Suprapubic skin (tissue), 4 donors: ENCODE data around the gene SNAPC2. TPM values are rescaled to one million over a fixed set of nuclear protein-coding genes. Genes with fewer than 3 reads are reported as not detected.

Experiments
- DNase-seq, 2 donors: peaks; one replicate each; pipeline ENCODE4 v3.0.0-alpha.2; 2019; ENCODE audit warnings: low spot score in 2 of 2
- H3K27ac ChIP-seq: fragments of 200-600 bp; sonication (generic); one replicate; pipeline ENCODE4 v1.5.1; 2019
- H3K27me3 ChIP-seq: fragments of 200-600 bp; sonication (generic); one replicate; pipeline ENCODE4 v1.5.1; 2019
- H3K36me3 ChIP-seq: fragments of 200-600 bp; sonication (generic); one replicate; pipeline ENCODE4 v1.5.1; 2019
- H3K4me1 ChIP-seq: fragments of 200-600 bp; sonication (generic); one replicate; pipeline ENCODE4 v1.5.1; 2019
- H3K4me3 ChIP-seq: fragments of 200-600 bp; sonication (generic); one replicate; pipeline ENCODE4 v1.5.1; 2019; ENCODE audit warnings: mild to moderate bottlenecking
- H3K9me3 ChIP-seq: fragments of 200-600 bp; sonication (generic); one replicate; pipeline ENCODE4 v1.5.1; 2019
- CTCF ChIP-seq, 2 donors: fragments of 200-600 bp in 1 of 2; fragments of 450-650 bp in 1 of 2; sonication (generic) in 1 of 2; IDR thresholded peaks; one replicate each; pipeline ENCODE4 v1.5.1; 2016 to 2019; ENCODE audit warnings: antibody characterized with exemption in 2 of 2, mild to moderate bottlenecking in 1 of 2, moderate library complexity in 1 of 2
- EP300 ChIP-seq: sonication (generic); formaldehyde crosslinking; IDR thresholded peaks from one replicate; pipeline ENCODE4 v1.6.1; 2017; ENCODE audit warnings: antibody characterized with exemption
- POLR2A ChIP-seq, 2 donors: fragments of 450-650 bp; IDR thresholded peaks; one replicate each; pipeline ENCODE4 v1.6.1; 2017; ENCODE audit warnings: antibody characterized with exemption in 2 of 2, mild to moderate bottlenecking in 2 of 2, moderate library complexity in 2 of 2
- POLR2AphosphoS5 ChIP-seq, 3 donors: sonication (generic); formaldehyde crosslinking; IDR thresholded peaks; one replicate each; pipeline ENCODE4 v1.6.1; 2017; ENCODE audit warnings: antibody characterized with exemption in 3 of 3
- WGBS: methylation state at CpG from one replicate; pipeline ENCODE4 v1.1.5; 2018; 5-methylcytosine and 5-hydroxymethylcytosine counted together
- total RNA-seq, 4 donors: library from RNA; depleted of rRNA; stranded (reverse); fragments of >200 nt; gene quantifications; one replicate each; pipeline ENCODE4 v1.1.0, GENCODE V29; 2016

The SNAPC2 gene
- total RNA-seq, 4 donors from 2014 or later = 11.1 to 22.3 (median 19.6) TPM

GRCh38 chr19:7969555-7969939, 49.4 kb downstream of the SNAPC2 start:
- Histone ChIP-seq H3K27me3 (no peaks in the 10 kb centered on the region), H3K4me3 (no peak overlapping the region), H3K36me3 (peaks cover 89% of the 10 kb centered on the region), H3K4me1 (no peaks in the 10 kb centered on the region), H3K27ac (no peak overlapping the region), H3K9me3 (no peaks in the 10 kb centered on the region)
- 92% methylated on average over 11 of the region's 11 CpGs for WGBS
- no peak for TF ChIP-seq CTCF (IDR thresholded peaks at IDR 0.05)
- TF ChIP-seq POLR2A (IDR thresholded peaks at IDR 0.05) = no peak
- TF ChIP-seq POLR2AphosphoS5 (IDR thresholded peaks at IDR 0.05) = no peak
- no peak for TF ChIP-seq EP300
- no peak for DNase-seq

DNA sequence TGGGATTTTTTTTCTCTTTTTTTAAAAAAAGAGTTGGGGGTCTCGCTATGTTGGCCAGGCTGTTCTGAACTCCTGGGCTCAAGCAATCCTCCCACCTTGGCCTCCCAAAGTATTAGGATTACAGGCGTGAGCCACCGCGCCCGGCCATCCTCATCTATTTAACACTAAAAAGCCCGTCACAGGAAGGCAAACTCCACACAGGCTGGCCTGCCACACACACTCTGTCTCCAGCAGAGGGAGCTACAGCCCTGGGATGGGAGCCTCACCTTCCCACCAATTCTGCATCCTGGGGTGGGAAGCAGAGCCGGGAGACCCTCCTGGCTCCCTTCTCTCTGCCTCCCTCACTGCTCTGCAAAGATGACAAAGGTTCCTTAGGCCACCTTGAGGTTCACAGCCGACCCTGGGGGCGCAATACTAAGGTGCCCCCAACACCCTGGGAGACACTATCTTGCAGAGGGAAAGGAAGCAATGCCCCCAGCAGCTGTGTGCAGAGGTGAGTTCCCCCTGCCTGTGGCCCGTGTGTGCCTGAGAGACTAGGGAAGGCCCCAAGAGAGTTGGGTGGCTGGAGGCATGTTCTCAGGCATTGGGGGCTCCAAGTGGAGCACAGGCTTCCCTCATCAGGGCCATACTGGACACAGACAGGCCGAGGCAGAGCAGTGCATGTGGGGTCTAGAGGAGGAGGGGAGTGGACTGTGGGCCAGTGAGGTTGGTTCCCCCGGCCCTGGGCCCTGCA, 50.7 kb downstream of the SNAPC2 start:
- H3K4me3 ChIP-seq = no peak overlapping the region
- no peaks in the 10 kb centered on the region for H3K4me1 ChIP-seq
- no peaks in the 10 kb centered on the region for H3K9me3 ChIP-seq
- WGBS = 78% methylated on average over 6 of the region's 12 CpGs
- peaks cover 85% of the 10 kb centered on the region for H3K36me3 ChIP-seq
- H3K27me3 ChIP-seq = no peaks in the 10 kb centered on the region
- no peak for DNase-seq
- no peak overlapping the region for H3K27ac ChIP-seq
- TF ChIP-seq POLR2A (IDR thresholded peaks at IDR 0.05) (no peak), EP300 (no peak), CTCF (IDR thresholded peaks at IDR 0.05) (peak; percentile 11 to 69)

DNA sequence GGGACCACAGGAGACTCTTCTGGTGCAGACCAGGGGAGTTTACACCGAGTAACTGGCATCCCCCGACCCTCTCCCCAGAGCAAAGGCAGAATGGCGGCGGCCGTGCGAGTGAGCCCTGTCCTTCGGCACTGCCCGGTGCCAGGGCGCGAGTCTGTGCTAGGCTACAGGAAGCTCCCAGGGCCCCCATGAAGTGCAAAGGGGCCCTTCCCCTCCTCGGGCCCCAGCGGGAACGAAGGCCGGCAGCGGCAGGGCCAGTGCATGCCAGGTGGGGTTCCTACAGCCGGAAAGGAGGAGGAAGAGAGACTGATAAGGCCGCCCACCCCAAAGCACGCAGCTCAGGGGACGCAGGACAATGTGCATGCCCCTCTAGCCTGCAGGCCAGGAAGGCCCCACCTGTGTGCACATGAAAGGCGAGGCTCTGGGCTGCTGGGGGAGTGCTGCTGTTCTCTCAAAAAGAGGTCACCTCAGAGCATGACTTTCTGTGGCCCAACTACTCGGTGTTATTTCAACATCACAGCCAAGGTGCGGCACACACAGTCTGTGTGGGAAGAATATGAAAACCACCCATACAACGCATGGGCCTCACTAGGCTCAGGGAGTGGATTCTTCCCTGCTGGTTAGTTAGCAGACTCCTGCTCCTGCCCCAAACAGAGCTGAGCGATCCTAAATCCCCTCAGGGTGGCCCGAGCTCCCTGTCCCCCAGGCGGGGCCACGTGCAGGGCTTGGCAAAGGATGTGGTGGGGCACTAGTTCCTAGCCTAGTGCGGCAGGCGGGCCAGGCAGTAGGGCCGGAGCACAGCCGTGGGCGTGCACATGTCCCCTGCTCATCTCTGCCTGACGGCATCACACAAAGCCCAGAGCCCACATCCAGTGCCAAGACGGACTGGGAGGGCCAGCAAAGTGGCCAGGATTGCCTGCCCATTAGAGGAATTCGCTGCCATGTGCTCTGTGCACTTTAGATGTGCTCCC, 51.7 kb downstream of the SNAPC2 start:
- peaks cover 82% of the 10 kb centered on the region for H3K36me3 ChIP-seq

More for the DNA sequence above, 51.7 kb downstream of the SNAPC2 start:
- DNase-seq = no peak
- TF ChIP-seq EP300 (no peak), CTCF (IDR thresholded peaks at IDR 0.05) (no peak), POLR2A (IDR thresholded peaks at IDR 0.05) (no peak), POLR2AphosphoS5 (IDR thresholded peaks at IDR 0.05) (no peak)
- Histone ChIP-seq H3K27ac (no peak overlapping the region), H3K4me3 (no peak overlapping the region), H3K4me1 (no peaks in the 10 kb centered on the region), H3K9me3 (no peaks in the 10 kb centered on the region), H3K27me3 (no peaks in the 10 kb centered on the region)
- WGBS = 95% methylated on average over 3 of the region's 35 CpGs

Other genes starting within 250 kb of the SNAPC2 start
- 1 to 10 TPM in 1 of 4 donors, not detected in 3; 1.4 TPM for gene MCEMP1, start 243.2 kb upstream of the SNAPC2 start, total RNA-seq
- gene TRAPPC5, start 239.5 kb upstream of the SNAPC2 start, total RNA-seq = 100 to 1,000 TPM in 2 of 4 donors, 10 to 100 TPM in 2; 63.0 to 144 (median 103) TPM
- not detected for gene FCER2, start 218.2 kb upstream of the SNAPC2 start, total RNA-seq
- 1 to 10 TPM in 1 of 4 donors, under 1 TPM in 1, not detected in 2; 0.49 to 3.9 TPM for gene CLEC4G, start 188.2 kb upstream of the SNAPC2 start, total RNA-seq
- 1 to 10 TPM in 1 of 4 donors, under 1 TPM in 3; 0.16 to 1.6 (median 0.50) TPM for gene CD209, start 172.8 kb upstream of the SNAPC2 start, total RNA-seq
- not detected for gene CLEC4M, start 157.1 kb upstream of the SNAPC2 start, total RNA-seq
- 10 to 100 TPM; 17.2 to 29.4 (median 25.6) TPM for gene EVI5L, start 90.1 kb upstream of the SNAPC2 start, total RNA-seq
- gene PRR36, start 45.9 kb upstream of the SNAPC2 start, total RNA-seq = 1 to 10 TPM in 1 of 4 donors, under 1 TPM in 3; 0.26 to 1.1 (median 0.74) TPM
- 10 to 100 TPM; 15.2 to 41.6 (median 30.9) TPM for gene LRRC8E, start 31.8 kb upstream of the SNAPC2 start, total RNA-seq
- 10 to 100 TPM; 25.1 to 52.4 (median 29.3) TPM for gene MAP2K7, start 16.5 kb upstream of the SNAPC2 start, total RNA-seq
- gene TGFBR3L, start 5.5 kb upstream of the SNAPC2 start, total RNA-seq = not detected
- gene CTXN1, start 5.8 kb downstream of the SNAPC2 start, total RNA-seq = 1 to 10 TPM; 1.2 to 3.6 (median 2.6) TPM
- gene TIMM44, start 23.3 kb downstream of the SNAPC2 start, total RNA-seq = 10 to 100 TPM; 34.6 to 85.1 (median 54.5) TPM
- 10 to 100 TPM; 32.4 to 38.2 (median 37.2) TPM for gene ELAVL1, start 85.3 kb downstream of the SNAPC2 start, total RNA-seq
- not detected for gene CCL25, start 132.4 kb downstream of the SNAPC2 start, total RNA-seq
- gene FBN3, start 229.3 kb downstream of the SNAPC2 start, total RNA-seq = under 1 TPM in 2 of 4 donors, not detected in 2; 0.05 to 0.17 TPM